ENCODE measurements around the gene FPR2.

FPR2 gene

DNA sequence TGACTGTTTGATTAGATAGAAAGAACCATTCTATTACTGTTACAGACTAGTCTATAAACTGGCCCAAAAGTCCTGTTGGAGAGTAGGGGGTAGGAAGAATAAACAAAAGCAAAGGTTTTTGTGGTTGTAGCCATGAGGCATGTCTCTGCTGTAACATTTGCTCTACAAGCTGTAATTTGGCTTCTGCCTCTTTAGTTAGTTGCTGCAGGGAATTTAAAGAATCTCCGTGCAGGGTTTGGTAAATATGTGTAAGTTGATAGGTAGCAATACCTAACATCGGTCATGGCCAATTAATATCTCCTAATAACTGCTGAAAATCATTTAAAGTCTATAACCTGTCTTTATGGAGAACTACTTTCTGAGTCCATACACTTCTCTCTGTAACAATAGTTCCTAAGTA is 46.9 kb downstream of the FPR2 start:
- no peak for DNase-seq

DNA sequence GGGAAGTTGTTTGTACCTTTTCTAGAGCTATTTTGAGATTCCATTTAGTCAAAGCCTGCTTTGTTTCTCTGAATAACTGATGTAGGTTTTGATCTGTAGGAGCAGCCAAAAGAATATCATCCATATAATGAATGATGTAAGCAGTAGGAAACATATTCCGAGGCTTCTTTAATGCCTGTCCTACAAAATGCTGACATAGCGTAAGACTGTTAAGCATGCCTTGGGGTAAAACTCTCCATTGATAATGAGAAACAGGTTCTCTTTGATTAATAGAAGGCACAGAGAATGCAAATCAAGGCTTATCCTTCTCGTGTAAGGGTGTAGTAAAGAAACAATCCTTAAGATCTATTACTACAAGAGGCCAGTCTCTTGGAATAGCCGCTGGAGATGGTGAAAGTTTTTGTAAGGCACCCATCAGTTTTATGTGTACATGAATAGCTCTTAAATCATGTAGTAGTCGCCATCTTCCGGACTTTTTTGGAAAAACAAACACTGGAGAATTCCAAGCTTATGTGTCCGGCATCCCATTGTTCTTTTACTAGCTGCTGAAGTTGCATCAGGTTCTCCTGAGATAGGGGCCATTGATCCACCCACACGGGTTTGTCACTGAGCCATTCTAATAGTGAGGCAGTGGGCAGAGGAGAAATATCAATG is 47.5 kb downstream of the FPR2 start:
- DNase-seq: no peak

DNA sequence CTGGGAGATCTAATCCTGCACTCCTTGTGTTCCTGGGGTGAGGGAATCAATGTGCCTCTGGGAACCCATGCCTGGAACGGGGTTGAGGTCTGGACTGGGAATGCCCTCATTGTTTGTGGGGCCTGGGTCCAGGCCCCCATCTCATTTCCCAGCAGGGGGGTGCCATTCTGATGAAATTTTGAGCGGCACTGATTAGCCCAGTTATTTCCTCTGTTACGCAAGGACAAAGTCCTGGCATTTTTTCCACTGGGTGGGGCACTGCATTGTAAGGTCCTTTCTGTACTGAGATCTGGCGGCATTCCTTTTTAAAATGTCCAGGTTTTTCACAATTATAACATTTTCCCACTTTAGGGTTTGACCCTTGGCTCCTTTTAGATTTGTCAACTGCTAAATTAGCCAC is 48.8 kb downstream of the FPR2 start:
- no peak for DNase-seq

DNA sequence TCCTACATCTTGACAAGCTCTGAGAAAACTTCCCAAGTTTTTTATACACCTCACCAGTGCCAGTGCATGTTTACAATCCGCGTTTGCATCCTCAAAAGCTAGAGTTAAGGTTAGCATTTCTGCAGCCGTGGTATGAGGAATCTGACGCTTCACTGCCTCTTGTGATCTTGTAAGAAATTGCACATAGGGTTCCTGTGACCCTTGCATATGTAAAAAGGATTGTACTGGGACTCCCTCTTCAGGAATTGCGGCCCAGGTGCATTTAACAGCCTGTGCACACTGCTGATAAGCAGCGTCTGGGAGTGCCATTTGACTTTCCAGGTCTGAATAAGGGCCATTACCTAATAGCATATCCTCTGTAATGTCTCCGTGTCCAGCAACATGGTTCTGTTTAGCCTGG is 49.2 kb downstream of the FPR2 start:
- no peak for DNase-seq

DNA sequence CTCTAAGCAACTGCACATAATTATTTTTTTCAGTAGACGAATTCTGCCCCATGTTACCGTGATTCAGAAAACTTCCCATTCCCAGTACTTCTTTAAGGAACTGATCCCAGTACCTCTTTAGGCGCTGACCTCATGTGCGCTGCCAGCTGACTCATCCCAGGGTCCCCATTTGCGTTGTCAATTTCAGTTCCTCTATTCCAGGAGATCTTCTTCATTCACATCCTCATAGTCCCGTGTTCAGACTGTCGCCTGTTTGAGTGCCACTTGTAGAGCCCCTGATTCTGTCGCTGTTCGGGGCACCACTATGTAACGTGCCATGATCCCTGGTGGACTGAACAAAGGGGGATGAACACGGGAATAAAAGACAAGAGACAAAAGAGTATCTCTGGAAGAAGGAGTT is 50.4 kb downstream of the FPR2 start:
- no peak for DNase-seq

DNA sequence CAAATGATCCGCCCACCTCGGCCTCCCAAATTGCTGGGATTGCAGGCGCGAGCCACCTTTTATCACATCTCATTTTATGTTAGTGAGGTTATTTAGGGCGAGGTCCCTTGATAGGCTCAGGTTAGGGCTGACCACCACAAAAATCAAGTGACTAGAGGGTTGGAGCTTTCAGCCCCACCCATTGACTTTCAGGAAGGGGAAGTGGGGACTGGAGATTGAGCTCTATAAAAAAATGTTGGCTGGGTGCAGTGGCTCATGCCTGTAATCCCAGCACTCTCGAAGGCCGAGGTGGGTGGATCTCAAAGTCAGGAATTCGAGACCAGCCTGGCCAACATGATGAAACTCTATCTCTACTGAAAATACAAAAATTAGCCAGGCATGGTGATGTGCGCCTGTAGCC is 54.1 kb downstream of the FPR2 start:
- DNase-seq: no peak

DNA sequence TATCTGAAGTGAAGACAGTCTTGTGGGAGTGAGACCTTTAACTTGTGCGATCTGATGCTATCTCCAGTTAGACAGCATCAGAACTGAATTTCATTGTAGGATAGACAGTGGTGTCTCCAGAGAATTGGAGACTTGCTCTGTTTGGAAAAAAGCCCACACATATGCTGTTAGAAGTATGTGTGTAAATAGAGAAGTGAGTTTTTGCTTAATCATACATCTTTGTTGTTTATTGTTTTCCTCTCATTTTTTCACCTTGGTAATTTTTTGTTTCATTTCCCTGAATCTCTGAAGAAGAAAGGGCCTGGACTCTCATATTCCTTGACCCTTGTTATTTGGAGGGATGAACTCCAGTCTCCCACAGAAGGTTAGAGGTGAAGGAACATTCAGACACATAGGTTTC is 55.7 kb downstream of the FPR2 start:
- DNase-seq: no peak

DNA sequence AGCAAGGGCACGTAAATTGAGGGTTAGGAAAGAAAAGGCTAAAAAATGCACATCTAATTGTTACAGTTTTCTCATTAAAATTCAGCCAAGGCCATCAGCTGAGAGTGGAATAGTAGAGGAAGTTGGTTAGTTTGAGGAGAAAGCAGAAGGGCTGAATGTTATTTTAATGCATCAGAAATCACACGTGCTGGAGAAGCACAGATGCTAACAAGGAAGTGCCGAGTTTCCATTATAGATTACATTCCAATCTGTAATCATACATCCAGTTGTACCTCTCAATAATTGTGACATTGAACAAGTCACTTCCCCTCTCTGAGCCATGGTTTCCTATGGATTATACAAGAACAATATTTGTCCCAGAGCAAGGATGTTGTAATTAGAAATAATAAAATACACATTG is 59.0 kb downstream of the FPR2 start:
- DNase-seq: no peak

Data from NCI-H1048 (cell line).